Caco-2 (cell line): ENCODE results near the gene ORC4. TPM values are rescaled to one million over a fixed set of nuclear protein-coding genes. Genes with fewer than 3 reads are reported as not detected.

Experiments used
- BruUV-seq: library from RNA; stranded (reverse); fragments of 400-500 nt; replicated peaks from 2 replicates; lab custom pipeline; 2021; lab: Mats Ljungman, UMichigan
- CTCF ChIA-PET: fragments of 300-600 bp; sonication (Branson Sonifier 250); formaldehyde crosslinking; loops from one replicate; lab custom pipeline; 2022; ENCODE audit warnings: antibody characterized with exemption; lab: Charles Lee
- POLR2A ChIA-PET: fragments of 300-600 bp; sonication (Branson Sonifier 250); formaldehyde crosslinking; loops from one replicate; lab custom pipeline; 2022; ENCODE audit warnings: antibody characterized with exemption; lab: Charles Lee
- DNase-seq, 2 experiments: peaks; one replicate each; pipeline versions ENCODE4 v3.0.0 to v3.0.0-alpha.2; 2020 to 2022
- H3K27me3 ChIP-seq: replicated peaks from 2 replicates; pipeline ENCODE4 v1.6.0; 2011; ENCODE audit warnings: low read length; ENCODE audit not compliant: control insufficient read depth, insufficient read depth
- H3K36me3 ChIP-seq: 2 replicates; pipeline ENCODE4 v1.5.1; 2011; ENCODE audit warnings: low read length; ENCODE audit not compliant: control insufficient read depth, insufficient read depth
- H3K4me1 ChIP-seq: fragments of 250-450 bp; sonication (Bioruptor Pico); 2 replicates; pipeline ENCODE4 v1.5.1; 2020; ENCODE audit warnings: mild to moderate bottlenecking
- H3K4me3 ChIP-seq: 2 replicates; pipeline ENCODE4 v1.5.1; 2011; ENCODE audit warnings: low read depth, mild to moderate bottlenecking, control low read depth, low read length
- H3K9me3 ChIP-seq: fragments of 250-450 bp; sonication (Bioruptor Pico); 2 replicates; pipeline ENCODE4 v1.5.1; 2020; ENCODE audit warnings: mild to moderate bottlenecking, moderate library complexity
- H3K27ac Mint-ChIP-seq: one replicate; pipeline ENCODE4 v1.8.0; 2022; ENCODE audit warnings: mixed read lengths; ENCODE audit not compliant: unreplicated experiment
- H3K27me3 Mint-ChIP-seq: one replicate; pipeline ENCODE4 v1.8.0; 2022; ENCODE audit warnings: mixed read lengths; ENCODE audit not compliant: insufficient read depth, unreplicated experiment
- H3K36me3 Mint-ChIP-seq: one replicate; pipeline ENCODE4 v1.8.0; 2022; ENCODE audit warnings: mild to moderate bottlenecking, mixed read lengths; ENCODE audit not compliant: insufficient read depth, unreplicated experiment
- H3K4me1 Mint-ChIP-seq: one replicate; pipeline ENCODE4 v1.8.0; 2022; ENCODE audit warnings: low read depth, mixed read lengths; ENCODE audit not compliant: unreplicated experiment
- H3K4me3 Mint-ChIP-seq: one replicate; pipeline ENCODE4 v1.8.0; 2022; ENCODE audit warnings: mild to moderate bottlenecking, moderate library complexity, mixed read lengths; ENCODE audit not compliant: unreplicated experiment
- H3K9me3 Mint-ChIP-seq: one replicate; pipeline ENCODE4 v1.8.0; 2022; ENCODE audit warnings: mixed read lengths; ENCODE audit not compliant: unreplicated experiment
- CTCF ChIP-seq, 2 experiments: fragments of 200-600 bp in 1 of 2; IDR thresholded peaks; 1 replicate in 1 of 2; 2 replicates in 1 of 2; pipeline versions ENCODE4 v1.5.1 to v1.8.0; 2011 to 2022; ENCODE audit warnings: antibody characterized with exemption in 1 of 2, control low read depth in 1 of 2, inconsistent platforms in 1 of 2, low read depth in 1 of 2, low read length in 1 of 2, mild to moderate bottlenecking in 1 of 2, moderate library complexity in 1 of 2; ENCODE audit not compliant: insufficient read depth in 1 of 2, severe bottlenecking in 1 of 2, unreplicated experiment in 1 of 2
- intact Hi-C: fragments of 100-400 bp; cut with micrococcal nuclease; formaldehyde crosslinking; loops from one replicate; pipeline ENCODE4 v1.10.0; 2022; ENCODE audit not compliant: unreplicated experiment
- total RNA-seq: library from RNA; stranded (reverse); gene quantifications from 2 replicates; pipeline ENCODE4 v1.2.3, GENCODE V29; 2022

The ORC4 gene
- total RNA-seq, 1 experiment from 2014 or later = 56.3 TPM

- intact Hi-C loops = no loop called here
- DNase-seq = no peak
- ChIA-PET POLR2A (no interaction called here), CTCF (no interaction called here)
- peaks cover 29% of the 10 kb centered on the region for H3K36me3 Mint-ChIP-seq
- no peaks in the 10 kb centered on the region for H3K9me3 Mint-ChIP-seq
- H3K4me1 Mint-ChIP-seq = no peaks in the 10 kb centered on the region
- BruUV-seq = no TSS peak
- H3K27ac Mint-ChIP-seq = no peak overlapping the region
- Histone ChIP-seq H3K36me3 (peaks cover 1% of the 10 kb centered on the region; the same call in 1 of the 2 replicates), H3K9me3 (no peaks in the 10 kb centered on the region), H3K27me3 (no peaks in the 10 kb centered on the region), H3K4me1 (no peaks in the 10 kb centered on the region), H3K4me3 (no peak overlapping the region)
- H3K4me3 Mint-ChIP-seq = no peak overlapping the region
- TF ChIP-seq CTCF (IDR thresholded peaks at IDR 0.05; ENCODE audit: insufficient read depth in 1 of 2, low read depth in 1 of 2, low read length in 1 of 2, severe bottlenecking in 1 of 2, unreplicated experiment in 1 of 2) = no peak
- no peaks in the 10 kb centered on the region for H3K27me3 Mint-ChIP-seq
Observed at GRCh38 chr2:147934881-147935620, 85.5 kb downstream of the ORC4 start.

- DNase-seq = no peak
- H3K9me3 ChIP-seq = no peaks in the 10 kb centered on the region
- peaks cover 35% of the 10 kb centered on the region for H3K36me3 Mint-ChIP-seq
- H3K27ac Mint-ChIP-seq = no peak overlapping the region
- CTCF ChIA-PET = no interaction called here
- H3K4me3 Mint-ChIP-seq = no peak overlapping the region
- H3K9me3 Mint-ChIP-seq = no peaks in the 10 kb centered on the region
- no peak overlapping the region for H3K4me3 ChIP-seq
- intact Hi-C loops = no loop called here
- peaks cover 6% of the 10 kb centered on the region; the same call in 1 of the 2 replicates for H3K4me1 ChIP-seq
- H3K4me1 Mint-ChIP-seq = peaks cover 6% of the 10 kb centered on the region
- BruUV-seq = no TSS peak
- H3K36me3 ChIP-seq = peaks cover 1% of the 10 kb centered on the region; the same call in 1 of the 2 replicates
- POLR2A ChIA-PET = no interaction called here
- no peaks in the 10 kb centered on the region for H3K27me3 ChIP-seq
- H3K27me3 Mint-ChIP-seq = no peaks in the 10 kb centered on the region
- no peak for TF ChIP-seq CTCF (IDR thresholded peaks at IDR 0.05; ENCODE audit: insufficient read depth in 1 of 2, low read depth in 1 of 2, low read length in 1 of 2, severe bottlenecking in 1 of 2, unreplicated experiment in 1 of 2)
Observed at GRCh38 chr2:147933931-147934330, 86.6 kb downstream of the ORC4 start.

GRCh38 chr2:147927053-147927588, 93.4 kb downstream of the ORC4 start:
- Histone ChIP-seq H3K4me1 (peaks cover 37% of the 10 kb centered on the region), H3K4me3 (no peak overlapping the region), H3K9me3 (no peaks in the 10 kb centered on the region), H3K27me3 (no peaks in the 10 kb centered on the region), H3K36me3 (no peaks in the 10 kb centered on the region)
- Mint-ChIP-seq H3K4me1 (peaks cover 16% of the 10 kb centered on the region), H3K27me3 (no peaks in the 10 kb centered on the region), H3K36me3 (peaks cover 32% of the 10 kb centered on the region), H3K27ac (peak overlapping the region; percentile 82), H3K4me3 (peak overlapping the region; percentile 42), H3K9me3 (no peaks in the 10 kb centered on the region)
- ChIA-PET POLR2A (interaction anchor here (0.6 to 1.2 kb wide), 3 partner anchors 83 to 719 kb away, joined by 3 to 6 read pairs (median 5); partner anchors contain the start of genes ACVR2A and ORC4), CTCF (interaction anchor here (0.7 to 1.2 kb wide), 2 partner anchors 16 to 582 kb away, joined by 3 to 5 read pairs; no protein-coding TSS in a partner anchor)
- TF ChIP-seq CTCF (IDR thresholded peaks at IDR 0.05; ENCODE audit: insufficient read depth in 1 of 2, low read depth in 1 of 2, low read length in 1 of 2, severe bottlenecking in 1 of 2, unreplicated experiment in 1 of 2) = no peak
- intact Hi-C loops = loop anchor here (1.0 to 10.0 kb wide), 5 partner anchors 95 to 718 kb away; partner anchors contain the start of genes EPC2, MBD5 and ORC4
- DNase-seq = peak; percentile 80 to 83
- BruUV-seq = no TSS peak
